Adrenal gland (tissue), 12 donors: ENCODE results near the gene RTL1. TPM values are rescaled to one million over a fixed set of nuclear protein-coding genes. Genes with fewer than 3 reads are reported as not detected.

ENCODE experiments used
- DNase-seq, 7 donors: peaks; one replicate each; pipeline ENCODE4 v3.0.0-alpha.2; 2019 to 2020
- H3K27ac ChIP-seq, 5 donors: fragments of 200-600 bp; sonication (generic) in 4 of 5; 1 replicate in 3 of 5; 2 replicates in 2 of 5; pipeline versions ENCODE4 v1.5.1 to v1.8.0; 2016 to 2020; ENCODE audit warnings: mild to moderate bottlenecking in 1 of 5
- H3K27me3 ChIP-seq: fragments of 200-600 bp; 2 replicates; pipeline ENCODE4 v1.8.0; 2021
- H3K36me3 ChIP-seq, 2 donors: fragments of 200-600 bp; replicated peaks in 1 of 2; 1 replicate in 1 of 2; 2 replicates in 1 of 2; pipeline versions ENCODE4 v1.5.1 to v1.8.0; 2018 to 2022
- H3K4me1 ChIP-seq, 2 donors: fragments of 200-600 bp; replicated peaks in 1 of 2; 1 replicate in 1 of 2; 2 replicates in 1 of 2; pipeline versions ENCODE4 v1.5.1 to v1.8.0; 2018 to 2021
- H3K4me3 ChIP-seq, 4 donors: fragments of 200-600 bp; sonication (generic) in 3 of 4; one replicate each; pipeline ENCODE4 v1.5.1; 2016 to 2018
- H3K9me3 ChIP-seq, 3 donors: fragments of 200-600 bp; sonication (generic) in 1 of 3; replicated peaks in 1 of 3; 1 replicate in 2 of 3; 2 replicates in 1 of 3; pipeline versions ENCODE4 v1.5.1 to v1.8.0; 2016 to 2021
- CTCF ChIP-seq, 6 experiments: fragments of 450-650 bp in 4 of 6; fragments of 200-600 bp in 2 of 6; sonication (generic) in 1 of 6; IDR thresholded peaks; 1 replicate in 5 of 6; 2 replicates in 1 of 6; pipeline versions ENCODE4 v1.5.1 to v1.8.0; 2016 to 2021; ENCODE audit warnings: antibody characterized with exemption in 6 of 6, mild to moderate bottlenecking in 2 of 6, moderate library complexity in 1 of 6
- POLR2A ChIP-seq, 2 donors: fragments of 450-650 bp; IDR thresholded peaks; one replicate each; pipeline ENCODE4 v1.6.1; 2017; ENCODE audit warnings: antibody characterized with exemption in 2 of 2, mild to moderate bottlenecking in 2 of 2, moderate library complexity in 1 of 2
- WGBS, 4 donors: extraction: QIAGEN DNeasy Blood & Tissue Kit in 2 of 4; methylation state at CpG; one replicate each; pipeline versions ENCODE4 v1.1.5 to v1.1.7; 2013 to 2017; 5-methylcytosine and 5-hydroxymethylcytosine counted together
- intact Hi-C, 2 donors: fragments of 100-400 bp; cut with DNase I; formaldehyde crosslinking; loops; one replicate each; pipeline versions ENCODE4 v1.14.1 to v1.15.0; 2022 to 2023
- polyA plus RNA-seq, 3 donors: library from polyadenylated mRNA; stranded (reverse); fragments of 200-250 nt in 2 of 3; fragments of 350-450 nt in 1 of 3; fragmentation: Illumina TruSeq in 1 of 3; extraction: RNeasy Lipid Tissue Mini Kit (QIAGEN cat#74804) in 1 of 3; gene quantifications; one replicate each; pipeline ENCODE4 v1.2.3, GENCODE V29; 2013 to 2014
- total RNA-seq, 9 donors: library from RNA; depleted of rRNA in 4 of 9; stranded (reverse); fragments of >200 nt in 4 of 9; fragments of 120-200 nt in 1 of 9; fragmentation: NEBNext Ultra II Directional in 1 of 9; extraction: Animal tissue kit (Norgen Biotek cat#: 25700) in 1 of 9; gene quantifications; one replicate each; pipeline versions ENCODE4 v1.1.0 to v1.2.4, GENCODE V29; 2013 to 2023
- donor health status: healthy with polysubstance abuse.
- donor health status: Bipolar disorder and iron deficiency.
- donor health status: DM: yes; HTN: yes; CAD: no.
- donor health status: DM: no; HTN: no; CAD: no.
- donor health status: DM: no; HTN: no; CAD: no.
- donor health status: DM: yes; HTN: yes; CAD: no.

RTL1 gene
- total and polyA plus RNA-seq, 12 donors: 0.11 to 6.2 (median 1.0) TPM; not detected in 3

GRCh38 chr14:100884456-100884855, 19.1 kb downstream of the RTL1 start:
- peaks cover 3 to 31% of the 10 kb centered on the region in 2 donors for H3K4me1 ChIP-seq
- H3K27me3 ChIP-seq: no peaks in the 10 kb centered on the region
- peaks cover 0 to 44% of the 10 kb centered on the region in 2 donors for H3K36me3 ChIP-seq
- TF ChIP-seq POLR2A (IDR thresholded peaks at IDR 0.05) (no peak), CTCF (IDR thresholded peaks at IDR 0.05) (no peak)
- no peak overlapping the region for H3K27ac ChIP-seq
- intact Hi-C loops: no loop called here
- no peaks in the 10 kb centered on the region for H3K9me3 ChIP-seq
- H3K4me3 ChIP-seq: no peak overlapping the region
- WGBS, 4 donors: 90 to 91% (median 91%) methylated on average over 11 to 13 of the region's 13 CpGs
- no peak for DNase-seq

GRCh38 chr14:100883789-100884101, 19.8 kb downstream of the RTL1 start:
- 89 to 92% (median 91%) methylated on average over 8 to 11 of the region's 11 CpGs for WGBS, 4 donors

GRCh38 chr14:100882991-100883788, 20.3 kb downstream of the RTL1 start:
- Histone ChIP-seq H3K4me3 (no peak overlapping the region), H3K4me1 (peaks cover 3 to 21% of the 10 kb centered on the region in 2 donors), H3K36me3 (peaks cover 0 to 40% of the 10 kb centered on the region in 2 donors), H3K27ac (no peak overlapping the region), H3K27me3 (no peaks in the 10 kb centered on the region), H3K9me3 (no peaks in the 10 kb centered on the region)
- no peak for TF ChIP-seq POLR2A (IDR thresholded peaks at IDR 0.05)
- TF ChIP-seq CTCF (IDR thresholded peaks at IDR 0.05): no peak
- intact Hi-C loops: no loop called here
- DNase-seq: no peak
- WGBS, 4 donors: 91 to 97% (median 96%) methylated on average over 39 to 46 of the region's 46 CpGs

More at GRCh38 chr14:100883789-100884101, 19.8 kb downstream of the RTL1 start:
- H3K36me3 ChIP-seq: peaks cover 0 to 40% of the 10 kb centered on the region in 2 donors
- no peak overlapping the region for H3K27ac ChIP-seq
- no peaks in the 10 kb centered on the region for H3K27me3 ChIP-seq
- TF ChIP-seq POLR2A (IDR thresholded peaks at IDR 0.05) (no peak), CTCF (IDR thresholded peaks at IDR 0.05) (no peak)
- H3K4me1 ChIP-seq: peaks cover 3 to 24% of the 10 kb centered on the region in 2 donors
- no peak overlapping the region for H3K4me3 ChIP-seq
- no peak for DNase-seq
- H3K9me3 ChIP-seq: no peaks in the 10 kb centered on the region
- intact Hi-C loops: no loop called here

GRCh38 chr14:100882026-100882967, 21.2 kb downstream of the RTL1 start:
- 91 to 95% (median 94%) methylated on average over 41 to 49 of the region's 49 CpGs for WGBS, 4 donors
- Histone ChIP-seq H3K27me3 (no peaks in the 10 kb centered on the region), H3K27ac (no peak overlapping the region), H3K9me3 (no peaks in the 10 kb centered on the region), H3K4me1 (peaks cover 3 to 18% of the 10 kb centered on the region in 2 donors), H3K4me3 (no peak overlapping the region), H3K36me3 (peaks cover 0 to 40% of the 10 kb centered on the region in 2 donors)
- DNase-seq: no peak
- intact Hi-C loops: no loop called here
- no peak for TF ChIP-seq CTCF (IDR thresholded peaks at IDR 0.05)
- no peak for TF ChIP-seq POLR2A (IDR thresholded peaks at IDR 0.05)
